GM12864 (cell line): Measurements from ENCODE around the gene TIPARP.
"Not testable (repeated sequence)": the region's sequence is repeated elsewhere in the genome, so short reads cannot be mapped to it uniquely, and the experiment has no call there.

Experiments
- DNase-seq: peaks from one replicate; pipeline ENCODE4 v3.0.0-alpha.2; 2011; ENCODE audit warnings: low read depth
- H3K4me3 ChIP-seq: 2 replicates; pipeline ENCODE4 v1.5.1; 2011; ENCODE audit warnings: mild to moderate bottlenecking, low read depth, low read length, control low read depth
- TF ChIP-seq, protein P1 (sequence below): IDR thresholded peaks from 2 replicates; pipeline ENCODE4 v1.5.1; 2011; ENCODE audit warnings: low read depth, mild to moderate bottlenecking, moderate library complexity, low read length, control low read depth, inconsistent platforms; ENCODE audit errors: missing control alignments

TIPARP gene

DNA sequence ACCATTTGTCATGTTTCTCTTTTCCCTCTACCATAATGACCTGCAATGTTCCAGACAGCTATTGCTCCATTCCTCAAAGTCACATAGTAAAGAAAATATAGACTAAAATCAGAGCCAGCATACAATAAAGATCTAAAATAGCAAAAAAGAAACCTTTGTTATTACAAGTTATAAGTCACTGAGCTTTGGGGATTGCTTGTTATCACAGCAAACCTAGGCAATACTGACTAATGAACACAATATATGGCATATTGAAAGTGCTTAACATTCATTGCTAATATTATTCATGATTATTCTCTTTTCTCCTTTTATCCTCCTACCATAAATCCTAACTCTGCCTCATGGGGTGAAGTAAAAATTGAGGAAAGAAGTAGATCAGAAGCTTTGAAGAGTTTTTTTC, 27.4 kb upstream of the TIPARP start:
- DNase-seq, result no peak
- TF ChIP-seq, protein P1, sequence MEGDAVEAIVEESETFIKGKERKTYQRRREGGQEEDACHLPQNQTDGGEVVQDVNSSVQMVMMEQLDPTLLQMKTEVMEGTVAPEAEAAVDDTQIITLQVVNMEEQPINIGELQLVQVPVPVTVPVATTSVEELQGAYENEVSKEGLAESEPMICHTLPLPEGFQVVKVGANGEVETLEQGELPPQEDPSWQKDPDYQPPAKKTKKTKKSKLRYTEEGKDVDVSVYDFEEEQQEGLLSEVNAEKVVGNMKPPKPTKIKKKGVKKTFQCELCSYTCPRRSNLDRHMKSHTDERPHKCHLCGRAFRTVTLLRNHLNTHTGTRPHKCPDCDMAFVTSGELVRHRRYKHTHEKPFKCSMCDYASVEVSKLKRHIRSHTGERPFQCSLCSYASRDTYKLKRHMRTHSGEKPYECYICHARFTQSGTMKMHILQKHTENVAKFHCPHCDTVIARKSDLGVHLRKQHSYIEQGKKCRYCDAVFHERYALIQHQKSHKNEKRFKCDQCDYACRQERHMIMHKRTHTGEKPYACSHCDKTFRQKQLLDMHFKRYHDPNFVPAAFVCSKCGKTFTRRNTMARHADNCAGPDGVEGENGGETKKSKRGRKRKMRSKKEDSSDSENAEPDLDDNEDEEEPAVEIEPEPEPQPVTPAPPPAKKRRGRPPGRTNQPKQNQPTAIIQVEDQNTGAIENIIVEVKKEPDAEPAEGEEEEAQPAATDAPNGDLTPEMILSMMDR, result no peak
- no peak overlapping the region for H3K4me3 ChIP-seq

DNA sequence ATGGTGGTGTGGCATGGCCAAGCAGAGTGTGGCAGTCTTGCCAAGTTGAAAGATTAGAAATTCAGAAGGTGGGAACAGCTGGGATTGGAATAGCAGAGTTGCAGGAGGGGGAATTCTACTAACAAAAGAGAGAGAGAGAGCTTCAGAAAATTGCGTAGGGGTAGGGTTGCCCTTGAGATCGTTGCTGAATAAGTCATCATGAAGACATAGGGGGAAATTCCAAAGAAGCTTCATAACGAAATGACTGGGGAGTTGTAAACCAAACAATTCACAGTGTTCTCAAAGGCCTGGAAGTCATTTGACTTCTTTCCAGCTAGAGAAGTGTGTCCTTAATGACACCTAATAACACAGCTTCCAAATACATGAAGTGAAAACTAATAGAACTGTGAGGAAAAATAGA, 26.3 kb upstream of the TIPARP start:
- TF ChIP-seq, protein P1, result no peak
- DNase-seq, result no peak
- no peak overlapping the region for H3K4me3 ChIP-seq

DNA sequence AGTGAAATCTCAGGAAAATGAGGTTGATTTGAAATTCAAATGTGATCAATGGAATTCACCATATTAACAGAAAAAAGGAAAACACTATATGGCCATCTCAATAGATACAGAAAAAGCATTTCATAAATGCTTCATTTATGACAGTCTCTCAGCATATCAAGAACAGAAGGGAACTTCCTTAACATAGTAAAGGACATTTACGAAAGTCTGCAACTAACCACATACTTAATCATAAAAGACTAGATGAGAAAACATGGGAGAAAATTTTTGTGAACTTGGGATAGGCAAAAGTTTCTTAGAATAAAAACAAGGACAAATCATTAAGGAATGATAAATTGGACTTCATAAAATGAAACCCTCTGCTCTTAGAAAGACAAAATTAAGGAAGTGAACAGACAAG, 24.7 kb upstream of the TIPARP start:
- no peak overlapping the region for H3K4me3 ChIP-seq
- TF ChIP-seq, protein P1, result no peak
- DNase-seq, result no peak

DNA sequence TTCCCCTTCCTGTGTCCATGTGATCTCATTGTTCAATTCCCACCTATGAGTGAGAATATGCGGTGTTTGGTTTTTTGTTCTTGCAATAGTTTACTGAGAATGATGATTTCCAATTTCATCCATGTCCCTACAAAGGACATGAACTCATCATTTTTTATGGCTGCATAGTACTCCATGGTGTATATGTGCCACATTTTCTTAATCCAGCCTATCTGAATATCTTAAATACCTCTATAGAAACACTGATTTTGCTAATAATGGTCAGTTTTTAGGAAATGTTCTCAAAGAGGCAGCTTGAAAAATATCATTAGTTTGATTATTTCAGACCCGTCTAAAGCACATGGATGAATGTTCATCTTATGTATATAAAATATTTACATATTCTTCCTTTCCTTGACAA, 21.7 kb upstream of the TIPARP start:
- DNase-seq, H3K4me3 ChIP-seq: not testable (repeated sequence)

DNA sequence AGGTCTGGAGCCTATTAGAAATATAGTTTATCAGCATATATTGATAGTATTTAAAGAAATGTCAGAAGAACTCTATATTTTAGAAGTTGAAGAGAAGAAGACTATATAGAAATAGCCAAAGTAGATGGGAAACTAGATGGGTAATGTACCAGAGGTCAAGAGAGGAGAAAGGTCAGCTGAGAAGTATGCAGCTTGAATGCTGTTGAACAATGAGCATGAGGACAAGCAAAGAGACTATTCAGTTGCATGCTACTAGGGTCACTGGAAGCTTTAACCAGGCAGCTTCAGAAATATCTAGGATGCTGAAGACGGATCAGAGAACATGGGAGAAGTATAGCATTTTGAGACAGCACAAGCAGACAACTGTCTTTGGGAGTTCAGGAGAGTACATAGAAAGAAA, 19.6 kb upstream of the TIPARP start:
- TF ChIP-seq, protein P1, result no peak
- DNase-seq, result no peak

DNA sequence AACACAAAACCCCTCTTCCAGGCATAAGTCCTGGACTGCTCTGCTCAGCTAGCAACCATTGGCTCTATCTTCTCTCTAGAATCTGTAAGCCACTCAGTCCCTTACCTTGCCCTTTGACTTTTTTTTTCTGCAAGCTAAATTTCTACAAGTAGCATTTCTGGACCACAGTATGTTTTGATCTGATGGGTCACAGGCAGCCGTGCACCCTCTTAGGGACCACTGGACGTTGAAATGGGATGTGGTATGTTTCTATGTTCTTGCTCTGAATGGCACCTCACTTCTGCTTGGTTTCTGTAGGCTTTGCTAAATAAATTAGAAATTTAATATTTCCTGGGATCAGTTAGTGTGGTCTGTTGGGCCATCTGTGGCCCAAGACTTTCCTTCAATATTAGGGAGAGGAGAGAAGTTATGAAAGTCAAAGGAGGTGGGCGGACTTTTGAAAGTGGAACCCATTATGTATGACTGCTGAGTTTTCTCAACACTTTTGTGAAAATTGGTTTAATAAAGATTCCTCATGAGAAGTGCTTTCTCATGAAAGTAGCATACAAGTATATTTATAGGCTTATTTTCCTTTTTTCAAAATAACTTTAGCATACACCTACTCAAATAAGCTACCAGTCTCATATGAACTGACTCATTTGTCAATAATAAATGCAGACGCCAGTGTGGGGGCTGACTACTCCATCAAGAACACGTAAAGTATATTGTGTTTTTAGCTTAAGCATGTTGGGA, 18.4 kb upstream of the TIPARP start:
- TF ChIP-seq, protein P1, result no peak
- no peak overlapping the region for H3K4me3 ChIP-seq
- no peak for DNase-seq

More for the DNA sequence above, 19.6 kb upstream of the TIPARP start:
- no peak overlapping the region for H3K4me3 ChIP-seq

DNA sequence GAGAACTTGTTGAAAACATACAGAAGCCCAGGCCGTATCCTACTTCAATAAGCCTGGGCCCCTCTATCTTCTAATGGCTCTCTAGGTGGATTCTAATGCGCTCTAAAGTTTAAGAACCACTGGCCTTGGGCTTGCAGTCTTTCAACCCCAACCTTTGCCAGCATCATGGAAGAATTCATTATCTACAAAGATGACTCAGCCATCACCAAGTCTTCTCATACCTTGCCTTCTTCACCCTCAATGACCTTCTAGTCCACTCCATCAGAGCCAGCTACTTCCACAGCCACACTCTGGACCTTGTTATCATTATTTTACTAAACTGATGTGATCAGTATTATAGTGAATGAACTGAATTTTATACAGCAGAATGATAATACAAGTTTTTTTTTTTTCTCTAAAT, 16.9 kb upstream of the TIPARP start:
- H3K4me3 ChIP-seq, result no peak overlapping the region
- no peak for DNase-seq
- TF ChIP-seq, protein P1, result no peak
